ENCODE results near the gene CYP17A1. TPM values are rescaled to one million over a fixed set of nuclear protein-coding genes. Genes with fewer than 3 reads are reported as not detected.

CYP17A1 gene
- total RNA-seq, 2 experiments from 2014 or later, result not detected

GRCh38 chr10:102800611-102801335 lies 36.4 kb downstream of the CYP17A1 start:
- peaks cover 25% of the 10 kb centered on the region for H3K36me3 Mint-ChIP-seq (ENCODE audit: low read depth)
- peaks cover 49% of the 10 kb centered on the region for H3K4me1 Mint-ChIP-seq (ENCODE audit: low read depth)
- POLR2A ChIA-PET, result interaction anchor here (0.5 kb wide), 1 partner anchor 1627 kb away, joined by 3 read pairs; no protein-coding TSS in a partner anchor

GRCh38 chr10:102799691-102800471 lies 37.3 kb downstream of the CYP17A1 start:
- no peak overlapping the region for H3K4me3 Mint-ChIP-seq

More at GRCh38 chr10:102800611-102801335, 36.4 kb downstream of the CYP17A1 start:
- TF ChIP-seq CTCF (IDR thresholded peaks at IDR 0.05), result no peak
- CTCF ChIA-PET, result no interaction called here
- no peaks in the 10 kb centered on the region for H3K27me3 Mint-ChIP-seq
- DNase-seq, result no peak
- H3K4me3 Mint-ChIP-seq, result no peak overlapping the region
- no peak overlapping the region for H3K27ac Mint-ChIP-seq
- ATAC-seq, result no peak
- intact Hi-C loops (cut with micrococcal nuclease), result no loop called here
- H3K9me3 Mint-ChIP-seq, result peaks cover 3% of the 10 kb centered on the region

DNA sequence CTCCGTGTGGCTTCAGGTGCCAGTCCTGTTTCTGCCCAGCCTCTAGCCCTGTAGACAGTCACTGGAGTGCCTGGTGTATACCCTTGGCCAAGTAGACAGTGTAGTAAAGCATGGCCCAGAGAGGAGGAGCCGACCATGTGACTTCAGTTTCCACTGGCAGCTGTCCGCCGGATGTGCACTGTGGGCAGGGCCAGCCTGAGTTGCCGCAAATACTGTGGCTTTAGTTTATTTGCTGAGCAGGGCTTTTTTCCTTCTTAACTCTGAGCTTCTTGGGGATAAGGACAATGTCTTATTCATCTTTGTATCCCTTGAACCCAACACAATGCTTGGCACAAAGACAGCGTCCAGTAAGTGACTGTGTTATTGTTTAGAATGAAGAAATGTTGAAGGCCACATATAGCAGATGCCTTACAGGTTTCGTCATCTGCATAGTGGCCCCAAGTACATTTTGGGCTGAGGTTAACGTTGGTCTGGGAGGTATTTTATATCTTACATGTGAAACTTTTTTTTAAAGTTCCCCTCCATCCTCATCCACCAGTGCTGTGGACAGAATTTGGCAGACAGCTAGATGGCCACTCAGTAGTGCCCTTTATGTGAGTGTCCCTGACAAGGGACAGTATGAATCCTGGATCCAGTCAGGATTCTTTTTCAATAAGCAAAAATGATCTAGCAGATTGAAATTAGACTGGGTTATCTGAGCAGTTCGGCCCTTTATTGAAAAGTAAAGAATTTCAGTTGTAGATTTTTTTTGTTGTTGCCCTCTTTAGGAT lies 40.6 kb downstream of the CYP17A1 start:
- H3K27ac Mint-ChIP-seq, result peak overlapping the region; percentile 80
- H3K27me3 Mint-ChIP-seq, result no peaks in the 10 kb centered on the region
- DNase-seq, result peak; percentile 83
- H3K36me3 Mint-ChIP-seq (ENCODE audit: low read depth), result peaks cover 13% of the 10 kb centered on the region
- ATAC-seq, result peak; percentile 99
- ChIA-PET POLR2A (no interaction called here), CTCF (interaction anchor here (0.9 to 1.0 kb wide), 2 partner anchors 43 to 105 kb away, joined by 3 to 4 read pairs; no protein-coding TSS in a partner anchor)
- H3K9me3 Mint-ChIP-seq, result no peaks in the 10 kb centered on the region
- intact Hi-C loops (cut with micrococcal nuclease), result no loop called here
- no peak for TF ChIP-seq CTCF (IDR thresholded peaks at IDR 0.05)
- H3K4me1 Mint-ChIP-seq (ENCODE audit: low read depth), result peaks cover 47% of the 10 kb centered on the region
- H3K4me3 Mint-ChIP-seq, result peak overlapping the region; percentile 32

More at GRCh38 chr10:102799691-102800471, 37.3 kb downstream of the CYP17A1 start:
- H3K27me3 Mint-ChIP-seq, result no peaks in the 10 kb centered on the region
- H3K4me1 Mint-ChIP-seq (ENCODE audit: low read depth), result peaks cover 58% of the 10 kb centered on the region
- no peak for TF ChIP-seq CTCF (IDR thresholded peaks at IDR 0.05)
- DNase-seq, result no peak
- CTCF ChIA-PET, result no interaction called here
- peaks cover 26% of the 10 kb centered on the region for H3K36me3 Mint-ChIP-seq (ENCODE audit: low read depth)
- POLR2A ChIA-PET, result no interaction called here
- peaks cover 3% of the 10 kb centered on the region for H3K9me3 Mint-ChIP-seq
- peak overlapping the region; percentile 20 for H3K27ac Mint-ChIP-seq
- ATAC-seq, result no peak
- intact Hi-C loops (cut with micrococcal nuclease), result no loop called here

DNA sequence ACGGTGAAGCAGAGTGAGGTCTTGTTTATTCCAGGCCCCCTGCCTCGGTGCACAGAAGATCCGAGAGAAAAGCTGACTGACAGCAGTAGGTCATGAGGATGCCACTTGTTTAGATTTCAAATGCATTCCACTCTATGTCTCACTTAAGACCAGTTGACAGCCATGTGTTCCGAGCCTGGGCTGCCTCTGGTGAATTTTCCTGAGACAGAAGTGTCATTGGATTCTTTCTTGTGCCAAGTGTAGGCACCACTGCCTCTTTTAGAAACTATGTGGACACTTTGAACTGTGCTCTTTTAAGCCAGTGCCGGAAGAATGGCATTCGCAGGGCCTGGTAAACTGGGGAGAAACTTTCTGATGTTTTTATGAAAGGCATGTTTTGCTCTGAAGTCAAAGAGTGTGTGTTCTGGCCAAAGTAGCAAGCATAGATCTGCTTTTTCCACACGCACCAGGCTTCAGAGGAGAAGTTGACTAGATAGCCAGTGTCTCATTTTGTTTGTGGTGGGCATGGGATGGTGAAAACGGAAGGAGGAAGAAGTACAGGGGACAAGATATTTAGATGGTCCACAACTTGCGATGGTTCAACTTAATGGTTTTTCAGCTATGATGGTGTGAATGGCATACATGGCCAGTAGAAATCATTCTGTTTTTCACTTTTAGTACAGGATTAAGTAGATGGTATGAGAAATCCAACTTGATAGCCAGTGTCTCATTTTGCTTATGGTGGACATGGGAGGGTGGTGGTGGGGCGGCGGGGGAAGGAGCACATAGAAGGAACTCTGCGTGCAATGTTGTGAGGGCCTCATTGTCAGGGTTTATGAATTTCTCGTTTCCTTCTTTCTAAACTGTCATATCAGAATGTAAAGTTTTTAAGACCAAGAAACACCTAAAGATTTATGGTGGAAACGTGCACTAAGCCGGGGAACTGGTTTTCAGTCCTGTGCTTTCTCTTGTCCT lies 41.5 kb downstream of the CYP17A1 start:
- Mint-ChIP-seq H3K27me3 (no peaks in the 10 kb centered on the region), H3K4me1 (ENCODE audit: low read depth) (peaks cover 44% of the 10 kb centered on the region), H3K9me3 (no peaks in the 10 kb centered on the region), H3K27ac (peak overlapping the region; percentile 80), H3K36me3 (ENCODE audit: low read depth) (peaks cover 13% of the 10 kb centered on the region), H3K4me3 (peak overlapping the region; percentile 32)
- ChIA-PET POLR2A (no interaction called here), CTCF (interaction anchor here (0.9 to 1.0 kb wide), 2 partner anchors 43 to 106 kb away, joined by 3 to 4 read pairs; no protein-coding TSS in a partner anchor)
- TF ChIP-seq CTCF (IDR thresholded peaks at IDR 0.05), result no peak
- DNase-seq (no peak), ATAC-seq (no peak)
- intact Hi-C loops (cut with micrococcal nuclease), result no loop called here
